Measurements from ENCODE around the gene NXPE1. TPM values are rescaled to one million over a fixed set of nuclear protein-coding genes. Genes with fewer than 3 reads are reported as not detected.

NXPE1 gene
- total RNA-seq, 1 donor from 2014 or later = not detected

- peaks cover 21% of the 10 kb centered on the region for H3K4me1 Mint-ChIP-seq (ENCODE audit: unreplicated experiment)
- TF ChIP-seq, protein P1, sequence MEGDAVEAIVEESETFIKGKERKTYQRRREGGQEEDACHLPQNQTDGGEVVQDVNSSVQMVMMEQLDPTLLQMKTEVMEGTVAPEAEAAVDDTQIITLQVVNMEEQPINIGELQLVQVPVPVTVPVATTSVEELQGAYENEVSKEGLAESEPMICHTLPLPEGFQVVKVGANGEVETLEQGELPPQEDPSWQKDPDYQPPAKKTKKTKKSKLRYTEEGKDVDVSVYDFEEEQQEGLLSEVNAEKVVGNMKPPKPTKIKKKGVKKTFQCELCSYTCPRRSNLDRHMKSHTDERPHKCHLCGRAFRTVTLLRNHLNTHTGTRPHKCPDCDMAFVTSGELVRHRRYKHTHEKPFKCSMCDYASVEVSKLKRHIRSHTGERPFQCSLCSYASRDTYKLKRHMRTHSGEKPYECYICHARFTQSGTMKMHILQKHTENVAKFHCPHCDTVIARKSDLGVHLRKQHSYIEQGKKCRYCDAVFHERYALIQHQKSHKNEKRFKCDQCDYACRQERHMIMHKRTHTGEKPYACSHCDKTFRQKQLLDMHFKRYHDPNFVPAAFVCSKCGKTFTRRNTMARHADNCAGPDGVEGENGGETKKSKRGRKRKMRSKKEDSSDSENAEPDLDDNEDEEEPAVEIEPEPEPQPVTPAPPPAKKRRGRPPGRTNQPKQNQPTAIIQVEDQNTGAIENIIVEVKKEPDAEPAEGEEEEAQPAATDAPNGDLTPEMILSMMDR (IDR thresholded peaks at IDR 0.05; ENCODE audit: unreplicated experiment) = no peak
- no peaks in the 10 kb centered on the region for H3K36me3 Mint-ChIP-seq (ENCODE audit: low read depth, unreplicated experiment)
- no peaks in the 10 kb centered on the region for H3K9me3 Mint-ChIP-seq (ENCODE audit: unreplicated experiment)
- peaks cover 2% of the 10 kb centered on the region for H3K27me3 Mint-ChIP-seq (ENCODE audit: unreplicated experiment)
- H3K27ac Mint-ChIP-seq (ENCODE audit: unreplicated experiment) = no peak overlapping the region
- no peak overlapping the region for H3K4me3 Mint-ChIP-seq (ENCODE audit: unreplicated experiment)
- no peak for DNase-seq (ENCODE audit: low spot score)
Measured at GRCh38 chr11:114479331-114479730, 80.3 kb downstream of the NXPE1 start.

GRCh38 chr11:114478768-114479167 lies 80.9 kb downstream of the NXPE1 start:
- TF ChIP-seq, protein P1 (IDR thresholded peaks at IDR 0.05; ENCODE audit: unreplicated experiment) = no peak
- Mint-ChIP-seq H3K36me3 (ENCODE audit: low read depth, unreplicated experiment) (no peaks in the 10 kb centered on the region), H3K4me3 (ENCODE audit: unreplicated experiment) (no peak overlapping the region), H3K27ac (ENCODE audit: unreplicated experiment) (peak overlapping the region; percentile 61), H3K4me1 (ENCODE audit: unreplicated experiment) (peaks cover 21% of the 10 kb centered on the region), H3K27me3 (ENCODE audit: unreplicated experiment) (peaks cover 2% of the 10 kb centered on the region), H3K9me3 (ENCODE audit: unreplicated experiment) (no peaks in the 10 kb centered on the region)
- no peak for DNase-seq (ENCODE audit: low spot score)

DNA sequence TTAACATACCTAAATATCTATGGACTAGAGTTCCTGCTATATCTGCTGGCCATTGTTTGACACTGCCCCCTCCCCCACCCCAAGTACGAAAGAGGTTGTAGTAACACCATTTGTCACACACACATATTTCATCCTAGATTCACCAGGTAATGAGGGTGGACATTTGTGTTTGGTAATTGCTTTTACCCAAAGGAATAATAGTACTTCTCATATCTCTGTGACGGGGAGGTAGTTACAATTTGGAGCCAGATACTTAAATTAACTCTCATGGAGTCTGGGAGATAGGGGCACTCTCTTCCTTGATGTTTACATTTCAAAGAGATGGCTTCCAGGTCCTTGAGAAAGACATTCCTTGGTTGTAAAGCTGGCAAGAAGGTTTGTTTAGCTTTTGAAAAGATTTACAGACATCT lies 81.7 kb downstream of the NXPE1 start:
- H3K9me3 Mint-ChIP-seq (ENCODE audit: unreplicated experiment) = no peaks in the 10 kb centered on the region
- peak overlapping the region; percentile 95 for H3K27ac Mint-ChIP-seq (ENCODE audit: unreplicated experiment)
- no peaks in the 10 kb centered on the region for H3K36me3 Mint-ChIP-seq (ENCODE audit: low read depth, unreplicated experiment)
- TF ChIP-seq, protein P1 (IDR thresholded peaks at IDR 0.05; ENCODE audit: unreplicated experiment) = no peak
- H3K4me3 Mint-ChIP-seq (ENCODE audit: unreplicated experiment) = no peak overlapping the region
- peaks cover 21% of the 10 kb centered on the region for H3K4me1 Mint-ChIP-seq (ENCODE audit: unreplicated experiment)
- peaks cover 2% of the 10 kb centered on the region for H3K27me3 Mint-ChIP-seq (ENCODE audit: unreplicated experiment)
- DNase-seq (ENCODE audit: low spot score) = peak; percentile 6

- H3K27ac Mint-ChIP-seq (ENCODE audit: unreplicated experiment) = no peak overlapping the region
- peaks cover 9% of the 10 kb centered on the region for H3K36me3 Mint-ChIP-seq (ENCODE audit: low read depth, unreplicated experiment)
- TF ChIP-seq, protein P1 (IDR thresholded peaks at IDR 0.05; ENCODE audit: unreplicated experiment) = no peak
- H3K4me3 Mint-ChIP-seq (ENCODE audit: unreplicated experiment) = no peak overlapping the region
- DNase-seq (ENCODE audit: low spot score) = no peak
- H3K9me3 Mint-ChIP-seq (ENCODE audit: unreplicated experiment) = no peaks in the 10 kb centered on the region
- H3K27me3 Mint-ChIP-seq (ENCODE audit: unreplicated experiment) = peaks cover 2% of the 10 kb centered on the region
- H3K4me1 Mint-ChIP-seq (ENCODE audit: unreplicated experiment) = peaks cover 3% of the 10 kb centered on the region
Measured at GRCh38 chr11:114472661-114473060, 87.0 kb downstream of the NXPE1 start.

Other genes with a start within 250 kb of the NXPE1 start
- 6.7 TPM for gene C11orf71, start 159.4 kb downstream of the NXPE1 start, total RNA-seq (ENCODE audit: unreplicated experiment)
- gene RBM7, start 159.2 kb downstream of the NXPE1 start, total RNA-seq (ENCODE audit: unreplicated experiment) = 44.8 TPM
- gene REXO2, start 120.4 kb downstream of the NXPE1 start, total RNA-seq (ENCODE audit: unreplicated experiment) = 71.6 TPM
- gene NXPE4, start 35.9 kb upstream of the NXPE1 start, total RNA-seq (ENCODE audit: unreplicated experiment) = not detected
- 0.33 TPM for gene NXPE2, start 118.6 kb upstream of the NXPE1 start, total RNA-seq (ENCODE audit: unreplicated experiment)